NT2/D1 (cell line): ENCODE results near the gene TMEM179.

Experiments
- YY1 ChIP-seq: IDR thresholded peaks from 2 replicates; pipeline ENCODE4 v1.6.1; 2011; ENCODE audit not compliant: insufficient read length, insufficient read depth
- ZNF274 ChIP-seq: IDR thresholded peaks from 2 replicates; pipeline ENCODE4 v1.6.1; 2011; ENCODE audit warnings: mild to moderate bottlenecking, low read depth, low read length

DNA sequence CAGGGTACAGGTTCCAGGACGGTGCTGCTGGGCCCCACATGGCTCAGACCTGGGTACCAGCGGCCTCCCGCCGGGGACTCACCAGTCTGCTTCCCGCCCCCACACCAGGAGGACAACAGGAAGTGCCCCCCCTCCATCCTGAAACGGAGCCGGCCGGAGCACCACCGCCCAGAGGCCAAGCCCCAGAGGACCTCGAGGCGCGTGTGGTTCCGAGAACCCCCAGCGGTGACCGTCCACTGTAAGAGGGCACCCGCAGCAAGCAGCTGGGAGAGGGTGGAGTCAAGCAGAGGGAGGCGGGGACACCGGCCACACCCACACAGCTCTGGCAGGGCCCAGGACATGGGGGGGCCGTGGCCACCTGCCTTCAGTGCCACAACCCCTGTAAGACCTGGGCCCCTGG, 16.9 kb downstream of the TMEM179 start:
- TF ChIP-seq YY1 (no peak), ZNF274 (no peak)
